CD4-positive, alpha-beta memory T cell (primary cell): ENCODE data around the gene PPP1R27. TPM values are rescaled to one million over a fixed set of nuclear protein-coding genes. Genes with fewer than 3 reads are reported as not detected.

Experiments
- CTCF ChIA-PET: fragments of 350-600 bp; sonication (Branson Sonifier 250); formaldehyde crosslinking; loops from one replicate; lab custom pipeline; 2021; ENCODE audit warnings: inconsistent platforms; ENCODE audit not compliant: partially characterized antibody; lab: Charles Lee
- POLR2A ChIA-PET: fragments of 350-600 bp; sonication (Branson Sonifier 250); formaldehyde crosslinking; loops from one replicate; lab custom pipeline; 2021; ENCODE audit not compliant: partially characterized antibody; lab: Charles Lee
- DNase-seq, 5 donors: peaks; one replicate each; pipeline versions ENCODE4 v3.0.0 to v3.0.0-alpha.2; 2020 to 2022; ENCODE audit warnings: mixed read lengths in 1 of 5
- H3K27ac ChIP-seq: one replicate; pipeline ENCODE4 v1.7.0; 2013; ENCODE audit warnings: low read depth, low read length
- H3K27me3 ChIP-seq: 2 replicates; pipeline ENCODE4 v1.7.0; 2013; ENCODE audit warnings: mild to moderate bottlenecking, low read length, moderate library complexity; ENCODE audit not compliant: insufficient read depth
- H3K36me3 ChIP-seq: 2 replicates; pipeline ENCODE4 v1.7.0; 2013; ENCODE audit warnings: mild to moderate bottlenecking, low read length, moderate library complexity; ENCODE audit not compliant: insufficient read depth
- H3K4me1 ChIP-seq: 2 replicates; pipeline ENCODE4 v1.7.0; 2013; ENCODE audit warnings: mild to moderate bottlenecking, low read length, moderate library complexity; ENCODE audit not compliant: insufficient read depth
- H3K4me3 ChIP-seq, 2 donors: one replicate each; pipeline ENCODE4 v1.7.0; 2013; ENCODE audit warnings: low read length in 2 of 2, mild to moderate bottlenecking in 1 of 2
- H3K9me3 ChIP-seq, 2 donors: one replicate each; pipeline ENCODE4 v1.7.0; 2013; ENCODE audit warnings: low read length in 2 of 2, control low read depth in 1 of 2; ENCODE audit not compliant: control insufficient read depth in 1 of 2
- H3K27ac Mint-ChIP-seq, 7 donors: one replicate each; pipeline ENCODE4 v1.8.0; 2020 to 2021; ENCODE audit warnings: mixed read lengths in 7 of 7, mild to moderate bottlenecking in 6 of 7, inconsistent platforms in 3 of 7, moderate library complexity in 3 of 7
- H3K27me3 Mint-ChIP-seq, 2 donors: one replicate each; pipeline ENCODE4 v1.8.0; 2020 to 2021; ENCODE audit warnings: mixed read lengths in 2 of 2
- H3K36me3 Mint-ChIP-seq, 2 donors: one replicate each; pipeline ENCODE4 v1.8.0; 2020 to 2021; ENCODE audit warnings: mixed read lengths in 2 of 2, inconsistent platforms in 1 of 2, mild to moderate bottlenecking in 1 of 2
- H3K4me1 Mint-ChIP-seq, 4 donors: one replicate each; pipeline ENCODE4 v1.8.0; 2020 to 2021; ENCODE audit warnings: mixed read lengths in 4 of 4, mild to moderate bottlenecking in 1 of 4
- H3K4me3 Mint-ChIP-seq, 8 donors: one replicate each; pipeline ENCODE4 v1.8.0; 2020 to 2021; ENCODE audit warnings: mixed read lengths in 8 of 8, mild to moderate bottlenecking in 7 of 8, moderate library complexity in 6 of 8, inconsistent platforms in 3 of 8
- H3K9me3 Mint-ChIP-seq, 8 donors: one replicate each; pipeline ENCODE4 v1.8.0; 2020 to 2021; ENCODE audit warnings: mixed read lengths in 8 of 8, mild to moderate bottlenecking in 5 of 8, inconsistent platforms in 3 of 8, moderate library complexity in 1 of 8
- intact Hi-C: fragments of 100-400 bp; cut with micrococcal nuclease; formaldehyde crosslinking; loops from one replicate; pipeline ENCODE4 v1.15.1; 2023
- polyA plus RNA-seq, 2 donors: library from polyadenylated mRNA; unstranded; fragments of 300-500 nt; fragmentation: Illumina TruSeq; gene quantifications; one replicate each; pipeline ENCODE4 v1.2.3, GENCODE V29; 2021
- total RNA-seq, 2 experiments: library from RNA; stranded (reverse); gene quantifications; one replicate each; pipeline ENCODE4 v1.2.3, GENCODE V29; 2021

Gene PPP1R27
- total and polyA plus RNA-seq, 4 experiments from 2014 or later, result 0.18 TPM; not detected in 3

- H3K4me1 Mint-ChIP-seq, result peaks cover 21 to 59% (median 42%) of the 10 kb centered on the region in 4 donors
Measured at GRCh38 chr17:81863123-81863675, 28.3 kb upstream of the PPP1R27 start.

GRCh38 chr17:81860756-81861568, 26.1 kb upstream of the PPP1R27 start:
- Histone ChIP-seq H3K9me3 (no peaks in the 10 kb centered on the region), H3K27me3 (no peaks in the 10 kb centered on the region), H3K36me3 (peaks cover 6% of the 10 kb centered on the region), H3K27ac (peak overlapping the region; percentile 92), H3K4me3 (peak overlapping the region; percentile 0 to 60), H3K4me1 (peaks cover 40% of the 10 kb centered on the region)
- Mint-ChIP-seq H3K4me3 (peak overlapping the region; percentile 86 to 93 (median 91)), H3K4me1 (peaks cover 17 to 58% (median 37%) of the 10 kb centered on the region in 4 donors), H3K9me3 (peaks cover 0 to 12% (median 0%) of the 10 kb centered on the region in 8 donors), H3K36me3 (peaks cover 4 to 35% of the 10 kb centered on the region in 2 donors), H3K27ac (peak overlapping the region; percentile 98 to 99 (median 98)), H3K27me3 (peaks cover 0 to 6% of the 10 kb centered on the region in 2 donors)
- ChIA-PET CTCF (interaction anchor here (0.6 kb wide), 1 partner anchor 12 kb away, joined by 3 read pairs; no protein-coding TSS in a partner anchor), POLR2A (interaction anchor here (0.6 to 5.1 kb wide), 10 partner anchors 9 to 368 kb away, joined by 3 to 99 read pairs (median 4); partner anchors contain the start of genes ARHGDIA, ARL16, HGS and MCRIP1)
- intact Hi-C loops, result loop anchor here (1.0 to 10.0 kb wide), 8 partner anchors 10 to 434 kb away; partner anchors contain the start of genes ALYREF, ANAPC11, ARHGDIA and CENPX
- DNase-seq, result peak; percentile 100

More at GRCh38 chr17:81863123-81863675, 28.3 kb upstream of the PPP1R27 start:
- Histone ChIP-seq H3K27ac (peak overlapping the region; percentile 3), H3K27me3 (no peaks in the 10 kb centered on the region), H3K36me3 (peaks cover 6% of the 10 kb centered on the region), H3K4me1 (peaks cover 50% of the 10 kb centered on the region), H3K9me3 (no peaks in the 10 kb centered on the region), H3K4me3 (no peak overlapping the region)
- ChIA-PET POLR2A (interaction anchor here (0.8 to 1.1 kb wide), 3 partner anchors 9 to 160 kb away, joined by 3 to 4 read pairs (median 3); partner anchors contain the start of gene MRPL12), CTCF (no interaction called here)
- peak overlapping the region; percentile 66 to 99 (median 87) for H3K27ac Mint-ChIP-seq
- DNase-seq, result no peak
- intact Hi-C loops, result loop anchor here (5.0 to 10.0 kb wide), 2 partner anchors 159 to 432 kb away; partner anchors contain the start of genes CENPX and LRRC45
- peaks cover 0 to 12% (median 0%) of the 10 kb centered on the region in 8 donors for H3K9me3 Mint-ChIP-seq
- H3K27me3 Mint-ChIP-seq, result peaks cover 0 to 6% of the 10 kb centered on the region in 2 donors
- H3K36me3 Mint-ChIP-seq, result peaks cover 4 to 36% of the 10 kb centered on the region in 2 donors
- H3K4me3 Mint-ChIP-seq, result peak overlapping the region; percentile 55 to 81 (median 67)

DNA sequence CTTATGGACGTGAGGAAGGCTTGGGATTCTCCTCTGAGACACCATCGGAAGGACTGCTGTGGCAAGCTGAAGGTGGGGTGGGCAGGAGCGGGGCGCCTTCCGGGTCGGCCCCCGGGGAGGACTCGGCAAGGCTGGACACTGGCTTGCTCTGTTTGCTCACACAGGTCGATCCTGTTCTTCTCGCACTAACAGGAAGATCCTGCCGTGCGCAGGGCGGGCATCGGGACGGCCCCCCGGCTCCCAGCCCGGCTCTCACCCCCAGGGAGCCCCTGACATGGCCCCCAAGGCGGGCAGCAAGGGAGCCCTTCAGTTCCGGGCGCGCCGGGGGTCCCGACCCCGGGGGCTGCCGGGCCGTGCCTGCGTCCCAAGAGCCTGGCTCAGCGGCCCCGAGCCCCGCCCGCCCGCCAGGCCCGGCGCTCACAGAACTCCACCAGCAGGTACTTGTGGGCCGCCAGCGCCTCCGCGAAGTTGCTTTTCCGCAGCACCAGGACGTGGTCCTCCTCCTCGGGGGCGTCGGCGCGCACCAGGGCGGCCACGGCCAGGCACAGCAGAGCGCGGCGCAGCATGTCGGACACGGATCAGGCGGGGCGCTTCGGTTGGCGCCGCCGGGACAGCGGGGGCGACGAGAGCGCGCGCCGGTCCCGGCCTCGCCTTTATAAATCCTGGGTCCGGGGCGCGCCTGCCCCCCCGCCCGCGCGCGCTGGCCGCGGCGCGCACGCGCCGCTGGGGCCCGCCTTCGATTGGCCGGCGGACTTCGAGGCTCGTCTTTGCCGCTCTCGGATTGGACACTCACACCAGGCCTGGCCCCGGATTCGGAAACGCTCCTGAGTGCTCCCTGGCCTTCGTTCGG, 25.3 kb upstream of the PPP1R27 start, which contains the start of gene P4HB:
Gene P4HB (minus strand): TSS at position 630 of the 850 bp plus-strand sequence. CDS start 64 bp downstream, at position 566.
- H3K9me3 Mint-ChIP-seq, result peaks cover 0 to 12% (median 0%) of the 10 kb centered on the region in 8 donors
- H3K4me3 ChIP-seq, result peak within 1 kb of the TSS; percentile 76 to 79
- intact Hi-C loops, result loop anchor here (1.0 to 10.0 kb wide), 8 partner anchors 11 to 435 kb away; partner anchors contain the start of genes ALYREF, ANAPC11, ARHGDIA and CENPX
- H3K27ac Mint-ChIP-seq, result peak within 1 kb of the TSS; percentile 98 to 99 (median 98)
- H3K4me1 ChIP-seq, result peaks cover 40% of the 10 kb centered on the region
- H3K36me3 Mint-ChIP-seq, result peaks cover 4 to 39% of the 10 kb centered on the region in 2 donors
- DNase-seq, result peak in 1 of 5 donors; percentile 11
- peaks cover 0 to 6% of the 10 kb centered on the region in 2 donors for H3K27me3 Mint-ChIP-seq
- H3K27me3 ChIP-seq, result no peaks in the 10 kb centered on the region
- H3K4me1 Mint-ChIP-seq, result peaks cover 17 to 56% (median 33%) of the 10 kb centered on the region in 4 donors
- CTCF ChIA-PET, result interaction anchor here (0.5 to 0.8 kb wide), 2 partner anchors 29 to 124 kb away, joined by 3 read pairs; no protein-coding TSS in a partner anchor
- POLR2A ChIA-PET, result interaction anchor here (0.9 to 5.1 kb wide), 11 partner anchors 10 to 368 kb away, joined by 3 to 99 read pairs (median 3); partner anchors contain the start of genes ARHGDIA, ARL16, DUS1L and HGS
- no peaks in the 10 kb centered on the region for H3K9me3 ChIP-seq
- peak within 1 kb of the TSS; percentile 86 to 93 (median 92) for H3K4me3 Mint-ChIP-seq
- H3K27ac ChIP-seq, result peak within 1 kb of the TSS; percentile 92
- H3K36me3 ChIP-seq, result peaks cover 9% of the 10 kb centered on the region

GRCh38 chr17:81858967-81859905, 24.4 kb upstream of the PPP1R27 start:
- intact Hi-C loops, result no loop called here
- peaks cover 17% of the 10 kb centered on the region for H3K36me3 ChIP-seq
- Mint-ChIP-seq H3K9me3 (peaks cover 0 to 12% (median 0%) of the 10 kb centered on the region in 8 donors), H3K4me3 (peak overlapping the region; percentile 83 to 92 (median 90)), H3K36me3 (peaks cover 4 to 45% of the 10 kb centered on the region in 2 donors), H3K4me1 (peaks cover 17 to 56% (median 33%) of the 10 kb centered on the region in 4 donors), H3K27ac (peak overlapping the region; percentile 69 to 99 (median 93)), H3K27me3 (peaks cover 0 to 6% of the 10 kb centered on the region in 2 donors)
- peaks cover 40% of the 10 kb centered on the region for H3K4me1 ChIP-seq
- peak overlapping the region; percentile 76 to 79 for H3K4me3 ChIP-seq
- ChIA-PET CTCF (interaction anchor here (0.5 to 0.8 kb wide), 2 partner anchors 29 to 123 kb away, joined by 3 read pairs; no protein-coding TSS in a partner anchor), POLR2A (interaction anchor here (0.7 to 5.1 kb wide), 6 partner anchors 12 to 207 kb away, joined by 3 to 99 read pairs (median 4); partner anchors contain the start of genes ARHGDIA, ARL16, DUS1L and HGS)
- DNase-seq, result no peak
- no peaks in the 10 kb centered on the region for H3K27me3 ChIP-seq
- no peaks in the 10 kb centered on the region for H3K9me3 ChIP-seq
- H3K27ac ChIP-seq, result peak overlapping the region; percentile 81

GRCh38 chr17:81858170-81858966, 23.5 kb upstream of the PPP1R27 start:
- intact Hi-C loops, result no loop called here

More at GRCh38 chr17:81858170-81858966, 23.5 kb upstream of the PPP1R27 start:
- H3K27me3 ChIP-seq, result no peaks in the 10 kb centered on the region
- Mint-ChIP-seq H3K9me3 (peaks cover 0 to 9% (median 0%) of the 10 kb centered on the region in 8 donors), H3K4me3 (peak overlapping the region in 7 of 8 donors; percentile 21 to 92 (median 55)), H3K36me3 (peaks cover 4 to 49% of the 10 kb centered on the region in 2 donors), H3K4me1 (peaks cover 14 to 56% (median 26%) of the 10 kb centered on the region in 4 donors), H3K27ac (peak overlapping the region in 2 of 7 donors; percentile 12 to 27), H3K27me3 (peaks cover 0 to 6% of the 10 kb centered on the region in 2 donors)
- H3K9me3 ChIP-seq, result no peaks in the 10 kb centered on the region
- POLR2A ChIA-PET, result interaction anchor here (0.7 to 5.1 kb wide), 2 partner anchors 13 to 175 kb away, joined by 4 to 99 read pairs; partner anchors contain the start of genes ARHGDIA, ARL16 and HGS
- CTCF ChIA-PET, result interaction anchor here (0.7 kb wide), 1 partner anchor 16 kb away, joined by 3 read pairs; no protein-coding TSS in a partner anchor
- peaks cover 26% of the 10 kb centered on the region for H3K36me3 ChIP-seq
- no peak overlapping the region for H3K27ac ChIP-seq
- H3K4me3 ChIP-seq, result no peak overlapping the region
- DNase-seq, result no peak
- H3K4me1 ChIP-seq, result peaks cover 39% of the 10 kb centered on the region
